Neural cell (in vitro differentiated cells): ENCODE data around the gene C19orf67.
A peak's percentile ranks its signal among the peaks of the same experiment; 100 is the strongest.

ENCODE experiments used
- MXI1 ChIP-seq: fragments of 450-650 bp; conservative IDR thresholded peaks from 2 replicates; pipeline ENCODE4 v1.6.1; 2014; ENCODE audit warnings: antibody characterized with exemption, mild to moderate bottlenecking; ENCODE audit not compliant: poor library complexity, severe bottlenecking
- POLR2AphosphoS5 ChIP-seq: IDR thresholded peaks from 2 replicates; pipeline ENCODE4 v1.6.1; 2012
- TF ChIP-seq, protein P1 (sequence below): fragments of 450-650 bp; IDR thresholded peaks from 2 replicates; pipeline ENCODE4 v1.5.1; 2014; ENCODE audit warnings: antibody characterized with exemption, mild to moderate bottlenecking, moderate library complexity; ENCODE audit not compliant: poor library complexity, severe bottlenecking

DNA sequence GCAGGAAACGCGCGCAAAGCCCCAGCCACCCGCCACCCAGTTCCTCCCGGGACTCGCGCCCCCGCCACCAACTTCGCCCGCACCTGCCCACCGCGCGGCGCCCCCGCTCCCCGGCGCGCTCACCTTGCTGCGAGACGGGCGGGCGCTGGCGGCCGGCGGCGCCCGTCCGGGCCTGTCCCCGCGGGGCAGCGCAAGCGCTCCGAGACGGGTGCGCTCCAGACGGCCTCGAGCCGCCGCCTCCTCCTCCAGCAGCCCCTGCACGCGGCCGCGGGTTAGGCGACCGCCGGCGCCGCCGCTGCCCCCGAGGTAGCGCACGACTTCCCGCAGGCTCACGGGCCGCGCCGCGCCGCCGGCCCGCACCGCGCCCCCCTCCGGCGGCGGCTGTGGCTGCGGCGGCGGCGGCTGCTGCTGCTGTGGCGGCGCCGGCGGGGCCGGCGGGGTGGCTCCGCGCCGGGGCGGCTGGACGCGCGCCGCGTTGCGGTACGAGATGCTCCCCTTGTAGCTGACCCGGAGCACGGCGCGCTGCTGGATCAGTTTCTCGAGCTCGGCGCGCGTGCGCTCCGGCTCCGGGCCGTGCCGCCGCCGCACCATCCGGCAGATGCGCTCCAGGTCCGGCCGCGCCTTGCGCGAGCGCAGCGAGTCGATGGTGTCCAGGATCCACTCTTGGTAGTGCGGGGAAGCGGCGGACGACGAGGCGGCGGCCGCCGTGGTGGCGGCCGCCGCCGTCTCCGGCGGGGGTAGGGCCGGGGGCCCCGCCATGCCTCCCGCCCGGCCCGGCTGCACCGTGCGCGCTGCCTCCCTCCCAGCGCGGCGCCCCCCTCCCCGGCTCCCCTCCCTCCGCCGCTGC, 4.3 kb upstream of the C19orf67 start:
- TF ChIP-seq POLR2AphosphoS5 (no peak), MXI1 (peak; percentile 51)
- TF ChIP-seq, protein P1, sequence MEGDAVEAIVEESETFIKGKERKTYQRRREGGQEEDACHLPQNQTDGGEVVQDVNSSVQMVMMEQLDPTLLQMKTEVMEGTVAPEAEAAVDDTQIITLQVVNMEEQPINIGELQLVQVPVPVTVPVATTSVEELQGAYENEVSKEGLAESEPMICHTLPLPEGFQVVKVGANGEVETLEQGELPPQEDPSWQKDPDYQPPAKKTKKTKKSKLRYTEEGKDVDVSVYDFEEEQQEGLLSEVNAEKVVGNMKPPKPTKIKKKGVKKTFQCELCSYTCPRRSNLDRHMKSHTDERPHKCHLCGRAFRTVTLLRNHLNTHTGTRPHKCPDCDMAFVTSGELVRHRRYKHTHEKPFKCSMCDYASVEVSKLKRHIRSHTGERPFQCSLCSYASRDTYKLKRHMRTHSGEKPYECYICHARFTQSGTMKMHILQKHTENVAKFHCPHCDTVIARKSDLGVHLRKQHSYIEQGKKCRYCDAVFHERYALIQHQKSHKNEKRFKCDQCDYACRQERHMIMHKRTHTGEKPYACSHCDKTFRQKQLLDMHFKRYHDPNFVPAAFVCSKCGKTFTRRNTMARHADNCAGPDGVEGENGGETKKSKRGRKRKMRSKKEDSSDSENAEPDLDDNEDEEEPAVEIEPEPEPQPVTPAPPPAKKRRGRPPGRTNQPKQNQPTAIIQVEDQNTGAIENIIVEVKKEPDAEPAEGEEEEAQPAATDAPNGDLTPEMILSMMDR: peak; percentile 57
